K562 (cell line): ENCODE measurements around the gene ZBTB47. TPM values are rescaled to one million over a fixed set of nuclear protein-coding genes. Genes with fewer than 3 reads are reported as not detected.

Experiments
- ATF3 ChIP-seq, 2 experiments: fragments of 450-650 bp in 1 of 2; sonication (generic) in 1 of 2; formaldehyde crosslinking in 1 of 2; IDR thresholded peaks in 1 of 2; conservative IDR thresholded peaks in 1 of 2; 2 replicates each; pipeline versions ENCODE4 v1.6.1 to v1.8.1; 2016 to 2023; ENCODE audit warnings: mild to moderate bottlenecking in 2 of 2, moderate library complexity in 2 of 2, inconsistent platforms in 1 of 2, missing genetic modification reagents in 1 of 2
- C11orf30 ChIP-seq: fragments of 450-650 bp; IDR thresholded peaks from 2 replicates; pipeline ENCODE4 v1.6.1; 2016; ENCODE audit warnings: low read depth, mild to moderate bottlenecking
- E2F8 ChIP-seq: fragments of 450-650 bp; IDR thresholded peaks from 2 replicates; pipeline ENCODE4 v1.7.1; 2018; ENCODE audit warnings: mild to moderate bottlenecking, low read depth; ENCODE audit not compliant: partially characterized antibody
- EP300 ChIP-seq: IDR thresholded peaks from 2 replicates; pipeline ENCODE4 v1.6.1; 2012; ENCODE audit warnings: low read length, improper control_type of control experiment
- HDAC3 ChIP-seq: fragments of 450-650 bp; IDR thresholded peaks from 2 replicates; pipeline ENCODE4 v1.6.1; 2018; ENCODE audit warnings: borderline replicate concordance, mild to moderate bottlenecking, moderate library complexity; ENCODE audit not compliant: partially characterized antibody
- JUND ChIP-seq, 2 experiments: IDR thresholded peaks; 2 replicates in 1 of 2; 3 replicates in 1 of 2; pipeline ENCODE4 v1.6.1; 2011; ENCODE audit warnings: borderline replicate concordance in 2 of 2, low read depth in 2 of 2, low read length in 2 of 2, improper control_type of control experiment in 1 of 2, missing biosample characterization in 1 of 2, missing genetic modification characterization in 1 of 2, missing genetic modification reagents in 1 of 2
- MCM7 ChIP-seq, 2 experiments: fragments of 450-650 bp; IDR thresholded peaks; 2 replicates each; pipeline ENCODE4 v1.6.1; 2016 to 2018
- NFIC ChIP-seq: fragments of 450-650 bp; IDR thresholded peaks from 2 replicates; pipeline ENCODE4 v1.6.1; 2017; ENCODE audit warnings: mild to moderate bottlenecking, inconsistent platforms
- RBM34 ChIP-seq: fragments of 200-400 bp; formaldehyde crosslinking; IDR thresholded peaks from 2 replicates; pipeline ENCODE4 v1.6.1; 2018; ENCODE audit warnings: low read length, borderline replicate concordance; ENCODE audit not compliant: insufficient read depth
- SMARCA4 ChIP-seq: fragments of 450-650 bp; IDR thresholded peaks from 2 replicates; pipeline ENCODE4 v1.6.1; 2016
- SMARCC2 ChIP-seq: fragments of 450-650 bp; IDR thresholded peaks from 2 replicates; pipeline ENCODE4 v1.6.1; 2017; ENCODE audit warnings: antibody characterized with exemption, moderate library complexity, mild to moderate bottlenecking, low read depth
- SMARCE1 ChIP-seq: fragments of 450-650 bp; IDR thresholded peaks from 2 replicates; pipeline ENCODE4 v1.7.1; 2016; ENCODE audit warnings: mild to moderate bottlenecking
- SRSF1 ChIP-seq: fragments of 200-400 bp; formaldehyde crosslinking; IDR thresholded peaks from 2 replicates; pipeline ENCODE4 v1.6.1; 2017; ENCODE audit warnings: mild to moderate bottlenecking, low read depth, low read length, moderate library complexity
- TEAD4 ChIP-seq, 2 experiments: sonication (generic) in 1 of 2; formaldehyde crosslinking in 1 of 2; IDR thresholded peaks; 2 replicates each; pipeline versions ENCODE4 v1.6.1 to v1.8.0; 2012 to 2022; ENCODE audit warnings: borderline replicate concordance in 1 of 2, inconsistent platforms in 1 of 2, low read length in 1 of 2, mild to moderate bottlenecking in 1 of 2, missing genetic modification reagents in 1 of 2
- ZBTB33 ChIP-seq: sonication (generic); formaldehyde crosslinking; IDR thresholded peaks from 2 replicates; pipeline ENCODE4 v1.8.1; 2023; ENCODE audit warnings: mild to moderate bottlenecking, missing genetic modification reagents
- polyA plus RNA-seq, 8 experiments: library from polyadenylated mRNA; depleted of rRNA in 4 of 8; stranded (reverse) in 5 of 8; unstranded in 3 of 8; fragments of >200 nt; fragmentation: Nextera tagmentation in 2 of 8; fragmentation: Illumina TruSeq in 1 of 8; extraction: Ambion mirVana in 2 of 8; extraction: Trizol in 1 of 8; gene quantifications; 2 replicates each; pipeline versions ENCODE4 v1.2.1 to v1.2.3, GENCODE V29; 2011 to 2014; ENCODE audit warnings: inconsistent platforms in 1 of 8, missing spikeins in 1 of 8
- total RNA-seq, 7 experiments: library from RNA; depleted of rRNA in 6 of 7; stranded (reverse); fragments of >200 nt in 6 of 7; fragmentation: Illumina TruSeq in 2 of 7; extraction: Trizol in 2 of 7; gene quantifications; 2 replicates each; pipeline versions ENCODE4 v1.2.1 to v1.2.3, GENCODE V29; 2011 to 2021; ENCODE audit warnings: low replicate concordance in 1 of 7
- TF ChIP-seq, protein P1 (sequence below): fragments of 200-800 bp; sonication (Bioruptor generic); IDR thresholded peaks from 2 replicates; pipeline ENCODE4 v1.6.1; 2017; ENCODE audit warnings: missing genetic modification characterization, missing compliant biosample characterization

The ZBTB47 gene
- total and polyA plus RNA-seq, 9 of the 15 experiments (the other 6 are each of a cell fraction or from before 2014, with no cell fraction given) = 0.11 to 4.6 (median 1.7) TPM; not detected in 1

- peak; percentile 30 for TF ChIP-seq E2F8
- TF ChIP-seq EP300 = peak; percentile 76
- TF ChIP-seq RBM34 = no peak
- TF ChIP-seq, protein P1, sequence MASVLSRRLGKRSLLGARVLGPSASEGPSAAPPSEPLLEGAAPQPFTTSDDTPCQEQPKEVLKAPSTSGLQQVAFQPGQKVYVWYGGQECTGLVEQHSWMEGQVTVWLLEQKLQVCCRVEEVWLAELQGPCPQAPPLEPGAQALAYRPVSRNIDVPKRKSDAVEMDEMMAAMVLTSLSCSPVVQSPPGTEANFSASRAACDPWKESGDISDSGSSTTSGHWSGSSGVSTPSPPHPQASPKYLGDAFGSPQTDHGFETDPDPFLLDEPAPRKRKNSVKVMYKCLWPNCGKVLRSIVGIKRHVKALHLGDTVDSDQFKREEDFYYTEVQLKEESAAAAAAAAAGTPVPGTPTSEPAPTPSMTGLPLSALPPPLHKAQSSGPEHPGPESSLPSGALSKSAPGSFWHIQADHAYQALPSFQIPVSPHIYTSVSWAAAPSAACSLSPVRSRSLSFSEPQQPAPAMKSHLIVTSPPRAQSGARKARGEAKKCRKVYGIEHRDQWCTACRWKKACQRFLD = peak; percentile 52; the same call in 1 of the 2 replicates
- peak; percentile 67 for TF ChIP-seq C11orf30
- TF ChIP-seq SMARCA4 = peak; percentile 95
- peak; percentile 93 for TF ChIP-seq SMARCC2
- TF ChIP-seq ATF3 (IDR thresholded peaks at IDR 0.05) = peak; percentile 88
- peak; percentile 53; the same call in 1 of the 2 replicates for TF ChIP-seq ATF3 (CRISPR knock-in tag; conservative IDR thresholded peaks at IDR 0.05)
- peak; percentile 96 for TF ChIP-seq JUND (IDR thresholded peaks at IDR 0.05; ENCODE audit: borderline replicate concordance, low read depth, low read length)
- peak; percentile 94; the same call in 2 of the 3 replicates for TF ChIP-seq JUND (tag; IDR thresholded peaks at IDR 0.05; ENCODE audit: borderline replicate concordance, low read depth, low read length)
- TF ChIP-seq TEAD4 (IDR thresholded peaks at IDR 0.05; ENCODE audit: low read length) = peak; percentile 77
- TF ChIP-seq TEAD4 (CRISPR knock-in tag; IDR thresholded peaks at IDR 0.05; ENCODE audit: borderline replicate concordance) = no peak
- TF ChIP-seq ZBTB33 (CRISPR knock-in tag) = 0 out of 2 replicates have a peak, but pooled peaks have one; percentile 18
- TF ChIP-seq SMARCE1 = peak; percentile 93
- peak in 1 of 2 experiments; percentile 86; a peak in 1 of 4 replicates for TF ChIP-seq MCM7 (IDR thresholded peaks at IDR 0.05)
- peak; percentile 19 for TF ChIP-seq HDAC3
- no peak for TF ChIP-seq SRSF1
- peak; percentile 37 for TF ChIP-seq NFIC
Observed at GRCh38 chr3:42605546-42606173, 47.8 kb upstream of the ZBTB47 start (continued).
